GM12872 (cell line): Measurements from ENCODE around the gene BAHD1.

Source experiments
- TF ChIP-seq, protein P1 (sequence below): IDR thresholded peaks from 3 replicates; pipeline ENCODE4 v1.5.1; 2011; ENCODE audit warnings: low read depth, mild to moderate bottlenecking, low read length, moderate library complexity; ENCODE audit not compliant: insufficient read depth

Gene BAHD1

DNA sequence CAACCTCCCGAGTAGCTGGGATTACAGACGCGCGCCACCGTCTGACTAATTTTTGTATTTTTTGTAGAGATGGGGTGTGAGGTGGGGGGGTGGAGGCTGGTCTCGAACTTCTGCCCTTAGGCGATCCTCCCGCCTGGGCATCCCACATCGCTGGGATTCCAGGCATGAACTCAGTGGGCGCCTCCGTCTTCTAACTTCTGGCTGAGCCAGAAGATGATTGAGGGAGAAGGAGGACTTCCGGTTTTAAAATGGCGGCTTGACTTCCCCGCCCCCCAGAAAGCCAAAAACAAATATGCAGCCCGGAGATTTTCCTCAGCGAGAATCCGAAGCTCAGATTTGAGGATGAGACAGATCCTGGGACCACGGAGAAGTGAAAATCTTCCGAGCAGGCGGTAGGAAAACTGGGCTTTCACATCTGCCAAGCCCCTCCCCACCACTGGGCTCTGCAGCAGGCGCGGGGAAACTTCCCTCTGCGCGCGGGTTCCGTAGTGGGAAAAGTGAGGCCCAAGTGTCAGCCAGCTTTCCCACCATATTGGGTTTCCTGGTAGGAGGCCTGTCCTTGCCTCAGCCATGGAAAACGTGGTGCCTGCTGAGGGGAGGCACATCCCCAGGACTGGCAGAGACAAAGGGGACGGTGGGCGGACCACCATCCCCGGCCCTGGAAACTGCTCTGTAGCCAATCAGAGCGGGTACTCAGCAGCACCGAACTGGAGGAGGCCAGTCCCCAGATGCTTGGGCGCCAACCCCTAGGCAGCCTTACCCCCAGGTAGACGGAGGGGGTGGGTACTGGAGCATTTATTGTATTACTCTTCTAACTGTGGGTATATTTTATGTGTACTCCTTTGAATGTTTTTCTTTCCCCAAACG lies 47.3 kb downstream of the BAHD1 start:
- TF ChIP-seq, protein P1, sequence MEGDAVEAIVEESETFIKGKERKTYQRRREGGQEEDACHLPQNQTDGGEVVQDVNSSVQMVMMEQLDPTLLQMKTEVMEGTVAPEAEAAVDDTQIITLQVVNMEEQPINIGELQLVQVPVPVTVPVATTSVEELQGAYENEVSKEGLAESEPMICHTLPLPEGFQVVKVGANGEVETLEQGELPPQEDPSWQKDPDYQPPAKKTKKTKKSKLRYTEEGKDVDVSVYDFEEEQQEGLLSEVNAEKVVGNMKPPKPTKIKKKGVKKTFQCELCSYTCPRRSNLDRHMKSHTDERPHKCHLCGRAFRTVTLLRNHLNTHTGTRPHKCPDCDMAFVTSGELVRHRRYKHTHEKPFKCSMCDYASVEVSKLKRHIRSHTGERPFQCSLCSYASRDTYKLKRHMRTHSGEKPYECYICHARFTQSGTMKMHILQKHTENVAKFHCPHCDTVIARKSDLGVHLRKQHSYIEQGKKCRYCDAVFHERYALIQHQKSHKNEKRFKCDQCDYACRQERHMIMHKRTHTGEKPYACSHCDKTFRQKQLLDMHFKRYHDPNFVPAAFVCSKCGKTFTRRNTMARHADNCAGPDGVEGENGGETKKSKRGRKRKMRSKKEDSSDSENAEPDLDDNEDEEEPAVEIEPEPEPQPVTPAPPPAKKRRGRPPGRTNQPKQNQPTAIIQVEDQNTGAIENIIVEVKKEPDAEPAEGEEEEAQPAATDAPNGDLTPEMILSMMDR, result no peak

DNA sequence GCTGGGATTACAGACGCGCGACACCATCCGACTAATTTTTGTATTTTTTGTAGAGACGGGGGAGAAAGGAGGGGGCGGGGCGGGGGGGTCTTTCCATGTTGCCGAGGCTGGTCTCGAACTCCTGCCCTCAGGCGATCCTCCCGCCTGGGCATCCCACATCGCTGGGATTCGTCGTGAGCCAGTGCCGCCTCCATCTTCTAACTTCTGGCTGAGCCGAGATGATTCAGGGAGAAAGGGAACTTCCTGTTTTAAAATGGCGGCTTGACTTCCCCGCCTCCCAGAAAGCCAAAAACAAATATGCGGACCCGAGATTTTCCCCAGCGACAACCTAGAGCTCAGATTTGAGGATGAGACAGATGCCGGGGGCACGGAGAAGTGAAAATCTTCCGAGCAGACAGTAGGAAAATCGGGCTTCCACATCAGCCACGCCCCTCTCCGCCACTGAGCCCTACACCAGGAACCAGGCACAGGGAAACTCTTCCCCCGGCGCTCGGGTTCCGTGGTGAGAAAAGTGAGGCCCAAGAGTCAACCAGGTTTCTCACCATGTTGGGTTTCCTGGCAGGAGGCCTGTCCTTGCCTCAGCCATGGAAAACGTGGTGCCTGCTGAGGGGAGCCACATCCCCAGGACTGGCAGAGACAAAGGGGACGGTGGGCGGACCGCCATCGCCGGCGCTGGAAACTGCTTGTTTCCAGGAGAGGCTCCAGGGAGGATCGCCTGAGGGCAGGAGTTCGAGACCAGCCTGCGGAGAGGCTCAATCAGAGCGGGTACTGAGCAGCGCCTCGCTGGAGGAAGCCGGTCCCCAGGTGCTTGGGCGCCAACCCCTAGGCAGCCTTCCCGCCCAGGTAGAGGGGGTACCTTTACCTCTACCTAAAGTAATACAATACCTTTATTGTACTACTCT lies 48.8 kb downstream of the BAHD1 start:
- TF ChIP-seq, protein P1, result no peak

DNA sequence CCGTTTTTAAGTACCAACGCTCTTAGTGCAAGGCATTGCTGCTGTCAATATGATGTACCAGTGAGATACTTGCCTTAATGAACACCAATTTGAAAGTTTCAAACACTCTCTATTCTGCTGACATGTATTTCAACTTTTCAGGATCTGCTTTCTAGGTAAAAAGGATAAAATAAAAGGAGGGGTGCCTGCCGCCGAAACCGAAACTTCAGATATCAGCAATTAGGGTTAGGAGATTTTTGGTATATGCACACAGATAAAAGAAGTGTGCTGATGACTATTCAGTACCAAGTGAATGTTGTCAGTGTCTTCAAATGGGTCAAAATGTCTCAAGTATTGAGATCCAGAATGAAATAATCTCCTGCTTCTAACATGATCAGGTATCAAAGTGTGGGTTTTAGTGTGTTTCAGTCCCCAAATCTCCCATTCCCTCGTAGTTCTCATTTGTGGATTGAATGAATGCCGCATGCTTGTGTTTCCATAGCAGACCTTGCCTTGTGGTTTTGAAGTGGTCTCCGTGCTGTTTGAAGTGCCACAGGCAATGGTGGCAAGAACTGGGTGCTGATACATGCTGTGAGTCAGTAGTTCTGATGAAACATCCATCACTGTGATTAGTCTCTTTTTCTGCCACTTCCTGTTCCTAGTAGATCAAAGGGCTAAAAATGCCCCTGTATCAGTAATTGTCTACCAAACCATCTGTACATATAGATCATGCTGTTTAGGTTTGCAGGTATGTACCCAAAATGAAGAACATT lies 52.5 kb downstream of the BAHD1 start:
- TF ChIP-seq, protein P1, result no peak

DNA sequence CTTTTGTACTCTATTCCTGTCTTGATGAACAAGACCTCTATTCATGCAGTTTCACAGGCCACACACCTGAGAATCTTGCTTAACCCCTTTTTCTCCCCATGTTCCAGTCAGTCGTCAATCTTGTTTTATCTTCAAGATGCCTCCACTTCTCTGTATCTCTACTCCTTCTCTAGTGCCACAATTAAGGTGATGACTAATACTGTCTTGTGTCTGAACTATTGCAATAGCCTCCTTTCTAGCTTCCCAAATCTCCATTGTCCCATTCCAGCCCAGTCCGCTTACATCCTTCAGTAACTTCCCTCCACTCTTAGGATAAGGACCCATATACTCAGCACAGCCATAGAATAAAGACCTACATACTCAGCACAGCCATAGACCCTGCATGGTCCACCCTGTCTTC lies 54.8 kb downstream of the BAHD1 start:
- TF ChIP-seq, protein P1, result no peak

DNA sequence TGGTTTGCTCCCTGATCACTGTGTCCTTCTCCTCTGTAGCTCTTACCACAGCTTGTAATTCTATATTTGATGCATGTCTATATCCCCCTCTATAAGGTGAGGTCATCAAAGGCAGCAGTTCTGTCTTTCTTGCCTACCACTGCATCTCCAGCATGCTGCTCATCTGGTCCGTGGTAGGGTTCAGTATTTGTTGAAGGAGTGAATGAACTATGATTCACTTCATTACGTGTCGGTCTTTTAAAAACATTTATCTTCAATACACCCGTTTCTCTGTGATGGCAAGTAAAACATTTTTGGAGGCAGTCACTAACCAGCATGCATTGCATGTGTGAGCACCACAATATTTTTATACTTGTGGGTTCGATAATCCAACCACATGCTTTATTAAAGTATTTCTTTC lies 57.7 kb downstream of the BAHD1 start:
- TF ChIP-seq, protein P1, result no peak

DNA sequence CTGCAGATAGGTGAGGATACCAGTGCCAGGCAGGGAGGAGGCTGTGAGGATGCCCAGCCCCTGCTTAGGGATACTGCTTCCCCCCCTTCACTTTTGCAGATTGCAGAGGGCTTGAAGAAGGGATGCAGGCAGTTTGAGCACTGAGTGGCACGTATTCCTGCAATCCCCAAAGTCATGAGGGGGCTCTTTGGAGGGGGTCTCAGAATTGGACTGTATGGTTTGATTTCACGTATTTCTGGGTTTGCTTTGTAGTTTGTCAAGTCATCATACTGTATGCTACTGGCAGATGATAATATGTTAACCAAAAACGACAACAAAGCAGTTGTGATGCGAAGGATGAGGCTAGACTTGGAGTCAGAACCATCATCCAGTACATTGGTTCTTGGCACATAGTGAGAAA lies 58.1 kb downstream of the BAHD1 start:
- TF ChIP-seq, protein P1, result no peak

DNA sequence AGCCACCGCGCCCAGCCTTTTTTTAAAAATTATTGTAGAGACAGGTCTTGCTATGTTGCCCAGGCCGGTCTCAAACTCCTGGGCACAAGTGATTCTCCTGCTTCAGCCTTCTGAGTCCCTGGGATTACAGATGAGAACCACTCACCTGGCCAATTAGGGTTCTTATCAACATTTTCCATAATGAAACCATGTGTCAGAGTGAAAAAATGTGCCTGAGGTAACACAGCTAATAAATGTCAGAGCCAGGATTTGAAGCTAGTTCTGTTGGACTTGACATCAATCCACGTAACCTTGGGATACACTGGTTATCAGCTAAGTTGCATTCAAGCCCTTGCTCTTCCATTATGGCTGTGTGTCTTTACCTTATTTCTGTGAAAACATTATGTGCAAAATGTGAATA lies 59.2 kb downstream of the BAHD1 start:
- TF ChIP-seq, protein P1, result no peak
